ENCODE data around the gene TMED6.
"Not testable (repeated sequence)": the region's sequence is repeated elsewhere in the genome, so short reads cannot be mapped to it uniquely, and the experiment has no call there.

The TMED6 gene

GRCh38 chr16:69351309-69352027, at the start of gene TMED6:
TMED6 (minus strand) TSS chr16:69351786; CDS start chr16:69351753, 33 bp downstream.
- DNase-seq: no peak

GRCh38 chr16:69399361-69399760, 47.8 kb upstream of the TMED6 start:
- no peak for DNase-seq

DNA sequence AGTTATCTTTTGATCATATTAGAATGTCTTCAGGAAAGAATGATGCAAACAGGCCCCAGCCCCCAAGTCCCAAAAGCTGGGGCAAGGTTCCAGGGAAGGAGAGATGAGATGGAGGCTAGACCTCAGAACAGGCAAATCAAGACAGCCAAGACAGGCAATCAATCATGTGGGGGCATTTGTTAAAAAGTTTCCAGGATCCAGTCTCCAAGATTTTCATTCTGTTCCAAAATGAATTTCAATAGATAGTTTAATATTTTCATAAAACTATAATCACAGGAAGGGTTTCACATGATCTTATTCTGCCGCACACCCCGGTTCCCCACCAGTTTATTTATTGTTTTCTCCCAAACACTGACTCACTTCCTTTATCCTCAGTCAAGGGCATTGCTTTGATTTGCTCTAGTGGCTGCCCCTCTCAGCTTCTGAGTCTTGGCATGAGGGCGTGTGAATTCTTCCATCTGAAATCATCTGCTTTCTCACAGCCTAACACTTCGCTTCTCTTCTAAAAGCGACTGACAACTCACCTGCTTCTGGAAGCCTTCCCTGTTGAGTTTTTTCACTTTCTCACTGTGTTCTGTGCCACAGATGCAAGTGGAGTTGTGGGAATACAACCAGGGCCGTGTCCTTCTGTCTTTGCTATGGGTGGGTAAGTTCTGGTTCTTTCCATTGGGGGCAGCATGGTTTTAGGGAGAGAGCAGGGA, 46.4 kb upstream of the TMED6 start:
- DNase-seq: no peak

GRCh38 chr16:69396187-69397061, 44.8 kb upstream of the TMED6 start:
- peak; percentile 43 for DNase-seq

DNA sequence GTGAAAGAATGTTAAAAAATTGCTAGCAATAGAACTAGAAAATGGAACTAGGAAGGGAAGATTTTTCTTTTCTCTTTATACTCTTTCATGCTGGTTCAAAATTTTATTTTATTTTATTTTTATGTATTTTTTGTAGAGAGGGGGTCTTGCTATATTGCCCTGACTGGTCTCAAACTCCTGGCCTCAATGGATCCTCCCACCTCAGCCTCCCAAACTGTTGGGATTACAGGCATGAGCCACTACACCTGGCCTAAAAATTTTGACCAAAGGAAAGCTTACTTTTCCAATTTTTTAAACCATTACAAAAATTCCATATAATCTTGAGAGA, 44.2 kb upstream of the TMED6 start:
- DNase-seq: no peak

- DNase-seq: no peak
These were observed 42.6 kb upstream of the TMED6 start for GRCh38 chr16:69393898-69394849.

DNA sequence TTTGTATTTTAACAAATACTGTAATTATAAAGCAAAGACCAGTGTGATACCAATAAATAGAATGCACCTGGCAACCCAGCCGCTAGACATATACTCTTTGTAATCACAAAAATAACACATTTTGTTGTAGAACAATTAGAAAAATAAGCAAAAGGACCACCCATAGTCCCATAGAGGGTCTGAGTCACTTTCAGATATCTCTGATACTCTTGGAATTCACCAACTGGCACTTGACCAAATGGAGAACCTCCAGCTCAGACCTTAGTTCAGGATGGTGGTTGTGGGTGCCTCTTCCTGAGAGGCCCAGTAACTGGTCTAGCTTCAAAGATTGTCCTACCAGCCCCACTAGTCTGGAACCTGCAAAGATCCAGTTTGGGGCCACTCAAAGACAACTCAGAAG, 35.0 kb upstream of the TMED6 start:
- DNase-seq: no peak

DNA sequence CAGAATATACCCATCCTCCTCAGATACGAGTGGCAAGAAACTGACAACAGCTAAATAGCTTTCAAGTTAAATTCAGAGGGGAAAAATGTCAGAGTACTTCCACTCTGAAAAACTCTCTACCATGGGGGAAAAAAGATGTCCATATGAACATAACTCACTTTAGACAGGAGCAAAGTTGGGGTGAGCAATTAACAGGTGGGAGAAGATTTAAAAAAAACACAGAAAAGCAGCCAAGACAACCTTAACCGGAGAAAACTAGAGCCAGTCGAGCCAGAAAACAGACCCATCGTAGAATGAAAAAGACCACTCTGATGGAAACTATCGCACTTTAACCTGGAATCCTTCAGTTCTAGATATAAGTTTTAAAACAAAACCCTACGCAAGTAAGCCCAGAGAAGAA, 33.4 kb upstream of the TMED6 start:
- DNase-seq: no peak

DNA sequence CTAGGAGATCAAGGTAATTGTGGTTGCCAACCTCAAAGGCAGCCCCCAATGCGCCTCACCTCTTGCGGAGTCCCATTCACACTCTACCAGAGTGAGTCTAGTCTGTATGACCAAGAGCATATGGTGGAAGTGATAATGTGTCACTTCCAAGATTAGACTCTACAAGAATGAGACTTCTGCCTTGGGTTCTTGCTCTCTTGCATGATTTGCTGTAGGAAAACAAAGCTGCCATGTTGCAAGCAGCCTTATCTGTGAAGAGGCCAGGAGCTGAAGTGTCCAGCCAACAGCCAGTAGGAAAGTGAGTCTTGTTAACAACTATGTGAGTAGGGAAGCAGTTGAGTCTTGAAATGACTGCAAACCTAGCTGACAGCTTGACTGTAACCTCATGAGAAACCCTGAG, 30.8 kb upstream of the TMED6 start:
- DNase-seq: no peak

- DNase-seq: no peak
These were observed 29.6 kb upstream of the TMED6 start for GRCh38 chr16:69381231-69381630.

DNA sequence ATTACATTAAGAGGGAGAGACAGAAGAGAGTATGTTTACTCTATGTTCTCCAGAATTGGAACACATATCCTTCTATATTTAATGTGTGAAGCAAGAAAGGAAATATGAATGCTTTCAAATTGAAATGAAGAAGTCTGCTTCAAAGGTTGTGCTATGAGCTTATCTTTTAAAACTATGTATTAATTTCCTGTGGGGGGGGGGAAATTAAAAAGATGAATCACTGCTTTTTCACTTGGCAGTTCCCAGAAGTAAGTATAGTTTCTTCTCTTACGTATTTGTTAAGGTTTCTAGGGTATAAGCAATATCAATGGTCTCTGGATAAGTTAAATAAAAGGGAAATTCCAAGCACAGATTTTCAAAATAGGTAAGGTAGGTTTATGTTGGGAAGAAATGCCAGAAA, 27.2 kb upstream of the TMED6 start:
- no peak for DNase-seq

DNA sequence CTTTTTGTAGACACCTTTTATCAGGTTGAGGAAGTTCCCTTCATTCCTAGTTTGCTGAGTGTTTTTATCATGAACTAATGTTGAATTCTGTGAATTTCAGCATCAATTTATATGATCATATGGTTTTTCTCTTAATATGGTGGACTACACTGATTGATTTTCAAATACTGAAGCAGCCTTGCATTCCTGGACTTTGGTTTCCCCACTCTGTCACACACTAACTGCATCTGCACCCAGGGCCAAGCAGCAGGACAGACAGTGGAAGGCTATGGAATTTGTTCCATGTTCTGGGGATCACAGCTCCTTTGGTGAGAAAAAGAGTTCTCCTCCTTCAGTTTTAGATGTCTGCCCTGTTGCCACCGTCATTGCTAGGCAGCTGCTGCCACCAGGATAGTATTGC, 26.4 kb upstream of the TMED6 start:
- DNase-seq: no peak

DNA sequence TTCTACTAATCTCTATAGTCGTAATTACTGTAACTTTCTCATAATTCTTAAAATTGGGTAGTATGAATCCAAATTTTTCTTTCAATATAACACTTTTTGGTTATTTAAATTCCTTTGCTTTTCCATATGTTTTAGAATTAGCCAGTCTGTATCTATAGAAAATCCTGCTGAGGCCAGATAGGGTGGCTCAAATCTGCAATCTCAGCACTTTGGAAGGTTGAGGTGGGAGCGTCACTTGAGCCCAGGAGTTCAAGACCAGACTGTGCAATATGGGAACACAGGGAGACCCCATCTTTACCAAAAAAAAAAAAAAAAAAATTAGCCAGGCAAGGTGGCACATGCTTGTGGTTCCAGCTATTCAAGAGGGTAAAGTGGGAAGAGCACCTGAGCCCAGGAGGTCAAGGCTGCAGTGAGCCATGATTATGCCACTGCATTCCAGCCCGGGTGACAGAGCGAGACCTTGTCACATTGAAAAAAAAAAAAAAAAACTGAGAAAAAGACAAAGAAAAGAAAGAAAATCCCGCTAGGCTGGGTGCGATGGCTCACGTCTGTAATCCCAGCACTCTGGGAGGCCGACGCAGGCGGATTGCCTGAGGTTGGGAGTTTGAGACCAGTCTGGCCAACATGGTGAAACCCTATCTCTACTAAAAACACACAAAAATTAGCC, 24.9 kb upstream of the TMED6 start:
- DNase-seq: no peak

DNA sequence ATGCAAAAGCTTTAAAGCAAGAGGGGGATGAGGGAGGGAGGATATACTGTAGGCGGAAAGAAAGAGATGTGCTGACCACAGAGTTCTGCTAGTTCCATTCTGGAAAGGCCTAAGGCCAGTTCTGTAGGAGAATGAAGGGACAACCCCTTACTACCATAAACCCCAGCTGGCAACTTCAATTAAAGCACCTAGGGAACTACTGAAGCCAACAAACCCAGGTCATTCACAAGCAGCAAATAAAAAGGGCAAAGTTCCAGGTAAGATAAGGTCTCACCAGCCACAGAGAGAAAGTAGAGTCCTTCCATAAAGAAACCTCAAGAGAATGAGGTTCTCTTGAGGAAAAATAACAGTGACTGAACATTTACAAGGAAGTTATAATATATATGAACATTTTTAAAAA, 21.4 kb upstream of the TMED6 start:
- no peak for DNase-seq

GRCh38 chr16:69371564-69371963, 20.0 kb upstream of the TMED6 start:
- no peak for DNase-seq

GRCh38 chr16:69368866-69369265, 17.3 kb upstream of the TMED6 start:
- no peak for DNase-seq

GRCh38 chr16:69367980-69368379, 16.4 kb upstream of the TMED6 start:
- DNase-seq: no peak

- DNase-seq: no peak
These were observed 14.8 kb upstream of the TMED6 start for GRCh38 chr16:69366431-69366830.

GRCh38 chr16:69365901-69366300, 14.3 kb upstream of the TMED6 start:
- no peak for DNase-seq

GRCh38 chr16:69364088-69364487, 12.5 kb upstream of the TMED6 start:
- no peak for DNase-seq

DNA sequence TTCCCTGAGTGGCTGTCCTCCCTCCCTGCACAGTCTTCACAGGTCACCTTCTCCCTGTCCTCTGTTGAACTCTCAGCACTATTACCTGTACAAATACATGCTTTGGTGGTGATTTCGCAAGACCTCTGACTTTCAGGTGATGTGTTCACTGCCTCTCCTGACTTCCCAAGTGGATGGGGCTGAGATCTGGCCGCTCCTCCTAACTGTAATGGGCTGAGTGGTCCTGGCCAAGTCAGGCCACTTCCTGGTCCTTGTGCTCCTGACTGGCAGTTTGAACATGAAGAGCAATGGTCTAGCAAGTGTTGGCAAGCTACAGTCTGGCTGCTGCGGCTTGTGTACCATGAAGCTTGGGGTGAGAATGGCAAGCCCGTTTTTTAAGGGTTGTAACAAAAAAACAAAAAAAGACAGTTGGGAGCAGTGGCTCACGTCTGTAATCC, 11.7 kb upstream of the TMED6 start:
- DNase-seq: no peak

GRCh38 chr16:69360070-69360469, 8.5 kb upstream of the TMED6 start:
- DNase-seq: not testable (repeated sequence)

All from activated CD4-positive, alpha-beta T cell treated with anti-CD3 and anti-CD28 coated beads for 1 hour (primary cell).